GM19240 (cell line): ENCODE measurements around the gene ULK4.
"Not testable (repeated sequence)": the region's sequence is repeated elsewhere in the genome, so short reads cannot be mapped to it uniquely, and the experiment has no call there.

Source experiments
- DNase-seq: peaks from one replicate; pipeline ENCODE4 v3.0.0; 2011; ENCODE audit warnings: low spot score; ENCODE audit not compliant: insufficient read length

The ULK4 gene

DNA sequence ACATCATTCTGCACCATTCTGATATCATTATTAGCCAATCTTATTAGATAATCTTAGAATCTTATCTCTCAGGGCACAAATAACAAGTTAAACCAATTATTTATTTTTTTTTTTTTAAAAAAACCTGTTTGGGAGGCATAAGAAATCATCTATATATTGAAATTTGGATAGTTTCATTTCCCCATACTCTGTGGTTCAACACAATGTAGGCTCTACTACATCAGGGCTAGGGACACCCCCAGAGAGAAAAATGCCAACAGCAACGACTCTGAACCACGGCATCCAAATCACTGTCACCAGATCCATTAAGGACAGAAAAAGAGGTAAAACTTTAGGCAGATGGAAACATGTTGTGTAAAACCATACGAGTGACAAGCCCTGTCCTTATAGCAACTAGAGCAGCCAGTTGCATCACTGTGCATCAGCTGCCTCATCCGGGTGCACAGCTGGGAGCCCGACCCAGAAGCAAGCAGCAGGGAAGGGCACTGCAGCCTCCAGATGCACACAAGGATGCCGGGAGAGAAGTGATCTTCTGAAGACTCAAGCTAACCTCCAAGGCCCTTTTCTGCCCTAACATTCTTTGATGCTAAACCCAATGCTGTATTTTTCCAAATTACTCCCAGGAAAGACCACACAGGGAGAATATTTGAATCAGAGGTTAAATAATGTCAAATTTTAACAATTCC is 381.5 kb downstream of the ULK4 start:
- DNase-seq, result no peak

DNA sequence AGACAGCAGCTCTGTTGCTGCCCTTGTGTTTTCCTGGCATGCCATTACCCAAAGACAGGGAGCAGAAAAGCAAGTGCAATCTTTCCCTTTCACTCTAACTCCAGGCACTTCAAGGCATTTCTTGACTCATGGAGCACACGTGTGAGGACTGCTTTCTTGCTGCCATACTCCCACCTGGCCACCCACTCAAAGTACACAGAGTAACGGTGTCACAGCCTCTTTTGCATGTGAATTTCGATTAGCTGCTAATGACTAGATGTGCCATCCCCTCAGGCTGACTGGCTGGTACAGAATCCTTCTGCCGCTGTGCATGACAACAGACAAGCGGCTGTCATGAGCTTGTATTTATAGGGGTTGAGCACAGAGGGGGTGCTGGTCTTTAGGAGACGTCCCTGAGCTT is 382.0 kb downstream of the ULK4 start:
- DNase-seq, result no peak

DNA sequence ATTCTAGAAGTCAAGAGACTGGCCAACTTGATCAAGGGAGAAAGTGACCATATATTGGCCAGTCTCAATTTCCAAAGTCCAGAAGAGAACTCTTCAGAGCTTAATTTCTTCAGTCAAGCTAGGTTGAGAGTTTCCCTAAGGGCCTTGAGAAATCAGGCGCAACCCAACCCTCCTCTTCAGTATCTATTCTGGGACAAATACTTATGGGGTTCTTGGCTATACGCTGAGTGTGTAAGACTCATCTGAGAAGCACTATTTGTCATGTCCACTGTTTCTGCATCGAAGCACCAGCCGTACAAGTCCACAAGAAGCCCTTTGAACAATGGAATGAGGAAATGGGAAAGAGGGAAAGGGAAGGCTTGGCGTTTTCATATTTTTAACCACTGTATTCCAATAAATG is 383.1 kb downstream of the ULK4 start:
- DNase-seq, result no peak

DNA sequence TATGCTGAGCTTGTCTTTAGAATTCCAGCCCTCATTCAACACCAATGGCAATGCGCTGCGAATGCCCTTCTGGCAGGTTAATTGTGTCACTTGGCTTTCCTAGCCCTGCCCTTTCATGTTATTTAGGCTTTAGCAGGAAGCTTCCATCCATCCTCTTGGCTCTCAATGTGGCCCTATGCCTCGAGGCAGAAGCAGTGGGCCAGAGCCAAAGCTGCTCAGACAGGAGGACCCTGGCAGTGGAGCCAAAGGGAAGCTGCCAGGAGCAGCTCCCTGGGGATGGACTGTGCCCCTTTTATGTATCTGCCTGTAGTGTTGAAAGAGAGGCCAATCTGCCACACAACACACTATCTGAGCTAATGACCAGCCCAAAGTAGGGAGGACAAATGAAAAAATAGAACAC is 386.2 kb downstream of the ULK4 start:
- DNase-seq, result no peak

DNA sequence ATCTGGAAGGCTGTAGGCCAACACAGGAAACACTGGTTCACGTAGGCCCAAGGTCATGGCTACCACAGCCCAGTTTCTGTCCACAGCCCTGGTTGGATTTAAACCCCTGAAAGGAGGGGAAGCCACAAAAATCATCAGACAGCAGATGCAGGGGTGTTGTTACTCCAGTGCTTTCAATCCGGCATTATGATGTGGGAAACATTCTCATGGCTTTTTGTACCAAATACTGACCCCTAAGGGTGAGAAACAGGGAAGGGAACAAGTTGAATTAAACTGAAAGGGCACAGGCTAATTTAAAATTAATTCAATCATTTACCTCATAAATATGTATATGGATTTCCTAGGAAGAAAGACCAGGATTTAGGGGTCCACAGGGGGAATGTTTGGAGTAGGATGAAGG is 387.0 kb downstream of the ULK4 start:
- no peak for DNase-seq

- no peak for DNase-seq
Observed at GRCh38 chr3:41573591-41573990, 388.3 kb downstream of the ULK4 start.

DNA sequence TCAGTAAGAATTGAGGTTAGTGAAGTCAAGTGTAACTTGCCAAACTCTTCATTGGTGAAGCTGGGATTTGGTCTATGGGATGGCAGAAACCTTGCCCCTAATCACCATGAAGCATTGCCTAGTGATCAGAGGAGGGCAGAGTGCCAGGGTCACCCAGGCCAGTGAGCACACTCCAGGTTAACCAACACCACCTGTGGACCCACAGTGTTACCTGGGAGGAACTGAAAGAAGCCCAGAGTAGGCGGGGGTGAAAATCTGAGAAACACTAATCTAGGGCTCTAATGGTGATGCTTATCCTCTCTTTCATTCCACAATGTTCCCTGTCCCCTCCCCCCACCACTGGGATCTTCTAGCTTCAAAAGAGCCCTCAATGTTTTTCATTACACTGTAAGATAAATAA is 389.8 kb downstream of the ULK4 start:
- no peak for DNase-seq

DNA sequence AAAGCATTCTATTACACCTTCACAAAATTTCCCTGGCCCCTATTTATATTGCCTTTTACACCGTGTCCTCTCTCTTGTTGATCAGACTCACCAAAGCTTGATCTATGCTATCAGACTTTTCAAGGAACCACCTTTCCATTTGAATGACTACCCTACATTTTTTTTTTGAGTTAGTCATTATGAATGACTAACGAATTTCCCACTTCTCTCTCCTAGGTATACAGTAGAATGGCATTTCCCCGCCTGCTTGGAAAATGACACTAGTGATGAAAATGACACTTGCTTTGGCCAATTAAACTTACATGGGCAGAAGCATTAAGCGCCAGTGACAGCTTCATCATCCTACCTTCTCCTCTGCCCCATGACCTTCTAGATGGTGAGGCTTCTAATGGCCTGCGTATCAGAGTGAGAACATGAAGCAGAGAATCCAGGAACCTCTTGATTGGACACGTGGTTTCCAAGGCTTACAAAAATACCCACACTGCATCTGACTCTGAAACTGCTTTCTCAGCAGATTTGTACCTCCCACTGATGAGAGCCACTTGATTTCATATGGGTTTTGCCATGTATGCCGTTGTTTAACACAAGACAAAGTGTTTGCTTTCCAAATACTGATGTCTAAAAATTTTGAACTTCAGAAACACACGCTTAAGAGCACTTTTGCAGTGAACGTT is 392.1 kb downstream of the ULK4 start:
- DNase-seq, result no peak

DNA sequence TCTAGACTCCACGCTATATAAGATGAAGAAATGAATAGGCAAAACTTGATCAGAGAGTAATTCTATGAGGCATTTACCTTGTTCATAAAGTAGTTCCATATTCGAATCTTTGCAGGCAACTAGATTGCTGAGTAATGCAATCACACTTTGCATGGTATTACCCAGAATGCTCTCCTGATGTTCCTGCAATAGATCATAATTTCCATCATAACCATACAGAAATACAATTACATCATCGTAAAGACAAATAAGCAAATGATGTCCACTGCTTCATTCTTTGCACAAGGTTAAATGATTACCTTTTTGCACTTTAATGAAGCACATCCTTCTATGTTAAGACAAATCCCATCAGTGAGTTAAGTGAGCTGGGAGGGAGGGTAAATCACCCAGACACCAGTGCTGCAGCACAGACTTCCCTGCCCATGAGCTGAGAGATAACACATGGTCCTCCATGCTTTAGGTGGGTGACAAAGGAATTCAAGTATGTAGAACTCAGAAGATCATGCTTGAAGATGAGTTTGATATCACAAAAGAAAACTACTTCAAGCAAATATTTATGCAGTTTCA is 395.9 kb downstream of the ULK4 start:
- DNase-seq, result no peak

GRCh38 chr3:41565003-41565402 is 396.9 kb downstream of the ULK4 start:
- no peak for DNase-seq

DNA sequence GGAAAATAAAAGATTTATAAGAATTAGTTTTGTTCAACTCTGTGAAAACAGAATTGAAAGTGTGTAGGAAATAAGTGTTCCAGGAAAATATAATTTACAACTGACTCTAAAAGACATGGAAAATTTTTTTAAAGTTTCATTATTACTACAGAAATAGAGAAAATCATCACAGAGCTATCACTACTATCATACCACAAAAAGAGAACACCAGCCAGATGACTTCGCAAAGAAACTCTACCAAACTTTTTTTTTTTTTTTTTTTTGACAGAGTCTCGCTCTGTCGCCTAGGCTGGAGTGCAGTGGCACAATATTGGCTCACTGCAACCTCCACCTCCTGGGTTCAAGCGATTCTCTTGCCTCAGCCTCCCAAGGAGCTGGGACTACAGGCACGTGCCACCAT is 405.7 kb downstream of the ULK4 start:
- DNase-seq, result not testable (repeated sequence)

DNA sequence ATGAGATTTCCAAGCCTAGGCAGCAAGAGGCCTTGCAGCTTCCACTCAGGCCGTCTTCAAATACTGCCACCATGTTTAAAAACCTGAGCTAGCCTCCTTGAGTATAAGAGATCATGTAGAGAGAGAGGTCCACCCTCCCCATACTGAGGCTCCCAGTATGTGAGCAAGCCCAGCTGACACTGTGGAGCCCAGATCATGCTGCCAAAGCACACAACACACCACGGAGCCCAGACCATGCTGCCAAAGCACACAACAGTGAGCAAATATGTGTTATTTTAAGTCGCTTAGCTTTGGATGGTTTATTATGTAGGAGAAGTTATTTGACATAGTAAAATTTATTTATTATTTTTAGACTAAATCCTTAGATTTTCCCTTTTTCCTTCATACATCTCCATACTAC is 428.9 kb downstream of the ULK4 start:
- DNase-seq, result no peak

DNA sequence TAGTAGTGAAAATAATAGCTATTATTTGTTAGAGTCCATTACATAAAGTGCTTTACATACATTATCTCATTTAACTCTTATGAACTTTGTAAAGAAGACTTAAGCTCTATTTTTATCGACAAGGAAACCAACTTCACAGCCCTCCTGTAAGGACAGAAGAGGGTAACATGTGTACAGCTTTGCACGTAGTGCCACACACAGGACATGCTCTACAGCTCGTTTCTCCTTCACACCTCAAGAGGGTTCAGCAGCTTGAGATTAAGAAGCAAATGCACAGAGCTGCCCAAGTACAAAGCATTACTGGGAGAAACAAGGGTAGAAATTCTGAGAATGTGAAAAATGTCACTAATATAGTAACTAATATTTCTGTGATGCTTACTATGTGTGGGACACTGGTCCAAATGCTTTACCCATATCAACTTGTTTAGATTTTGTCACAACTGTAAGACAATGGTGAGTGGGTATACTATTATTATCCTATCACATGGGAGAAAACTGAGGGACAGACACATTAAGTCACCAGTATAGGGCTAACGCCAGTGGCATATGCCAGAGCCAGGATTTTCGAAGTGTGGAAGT is 434.8 kb downstream of the ULK4 start:
- no peak for DNase-seq

DNA sequence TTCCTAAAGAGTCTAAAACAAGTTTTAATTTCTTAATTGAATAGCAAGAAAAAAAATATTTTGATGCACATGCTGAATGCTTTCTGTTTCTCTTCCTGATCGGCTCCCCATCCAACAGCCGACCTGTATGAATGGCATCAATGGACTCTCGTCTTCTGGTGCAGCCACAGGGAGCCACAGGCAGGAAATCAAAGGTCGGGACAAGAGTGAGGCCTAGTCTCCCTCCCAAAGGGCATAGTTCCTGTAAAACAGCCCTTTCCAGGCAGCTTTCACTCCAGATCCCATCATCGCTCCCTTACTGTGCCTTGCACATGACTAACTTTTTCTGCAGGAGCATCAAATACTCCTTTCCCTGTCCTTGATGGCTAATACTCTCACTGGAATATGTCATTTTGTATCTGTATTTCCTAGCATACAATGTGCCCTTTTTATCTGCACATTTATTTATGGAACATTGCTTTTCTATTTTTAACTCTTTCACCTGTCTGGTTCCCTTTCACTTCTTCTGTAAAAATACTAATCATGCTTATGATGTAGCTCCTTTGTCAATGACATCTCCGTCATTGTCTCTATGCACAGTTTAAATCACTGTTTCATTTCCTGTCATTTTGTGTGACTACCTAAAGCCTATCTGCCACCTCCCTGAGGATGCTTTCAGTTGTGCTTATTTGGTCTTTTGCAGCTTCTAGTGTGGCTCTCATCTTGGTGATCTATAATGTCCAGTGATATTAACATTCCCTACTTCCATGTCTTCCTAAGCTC is 436.4 kb downstream of the ULK4 start:
- DNase-seq, result no peak

GRCh38 chr3:41523897-41524296 is 438.0 kb downstream of the ULK4 start:
- no peak for DNase-seq

- DNase-seq, result peak; percentile 5
Observed at GRCh38 chr3:41522612-41523011, 439.3 kb downstream of the ULK4 start.

DNA sequence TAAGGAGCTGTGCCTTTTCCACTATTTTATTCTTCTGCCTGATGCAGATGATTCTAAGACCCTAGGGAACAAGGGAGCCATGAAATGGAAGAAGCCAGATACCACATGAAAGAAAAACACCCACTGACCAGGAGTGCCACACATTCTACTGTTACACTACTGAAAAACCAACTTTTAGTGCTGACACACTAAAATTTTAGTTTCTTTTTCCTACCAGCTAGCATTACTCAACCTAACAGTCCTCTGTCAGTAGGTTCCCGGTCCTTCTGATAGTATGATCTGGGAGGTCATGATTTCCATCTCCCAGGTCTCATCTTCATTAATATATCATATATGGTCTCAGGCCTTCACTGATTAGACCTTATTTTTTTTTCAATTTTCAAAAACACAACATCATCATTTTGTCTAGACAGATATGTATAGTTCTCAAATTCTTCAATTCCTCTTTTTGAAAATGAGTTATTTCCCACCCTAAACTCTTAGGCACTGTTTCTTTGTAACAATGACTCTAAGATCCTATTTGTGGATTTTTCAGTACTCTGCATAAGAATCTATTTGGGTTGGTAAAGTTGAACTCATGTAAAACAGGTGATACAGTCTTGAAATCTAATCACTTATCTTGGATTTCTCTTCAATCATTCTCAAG is 440.8 kb downstream of the ULK4 start:
- DNase-seq, result no peak

GRCh38 chr3:41519746-41520145 is 442.2 kb downstream of the ULK4 start:
- DNase-seq, result no peak

DNA sequence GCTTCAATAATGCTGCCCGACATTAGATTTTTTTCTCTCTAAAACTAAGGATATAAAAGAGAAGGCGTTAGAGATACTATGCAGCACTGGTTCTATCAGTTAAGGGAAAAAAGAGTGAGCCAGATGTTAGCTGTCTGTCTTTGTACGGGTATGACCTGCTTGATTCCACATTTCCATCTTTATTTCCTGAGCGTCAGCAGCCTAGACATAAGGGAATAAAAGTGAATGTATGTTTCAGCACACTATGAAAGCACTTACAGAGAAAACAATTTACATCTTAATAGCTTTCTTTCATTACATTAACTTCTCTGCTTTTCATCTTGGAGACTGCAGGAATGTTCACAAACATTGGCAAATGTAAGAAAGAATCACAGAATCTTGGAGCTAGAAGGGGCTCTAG is 443.3 kb downstream of the ULK4 start:
- DNase-seq, result no peak

GRCh38 chr3:41508063-41508696 is 453.7 kb downstream of the ULK4 start:
- no peak for DNase-seq
